HG02610 (cell line): ENCODE results near the gene ERGIC1.

ENCODE experiments used
- ATAC-seq: cut with Tn5 transposase; IDR thresholded peaks from one replicate; pipeline ENCODE4 v1.9.1; 2021; ENCODE audit warnings: mild to moderate bottlenecking, moderate library complexity; ENCODE audit not compliant: unreplicated experiment

The ERGIC1 gene

GRCh38 chr5:172827841-172828240 lies 6.2 kb upstream of the ERGIC1 start:
- ATAC-seq, result no peak

GRCh38 chr5:172828911-172829431 lies 5.1 kb upstream of the ERGIC1 start:
- ATAC-seq, result no peak

- no peak for ATAC-seq
These were observed 3.7 kb upstream of the ERGIC1 start for GRCh38 chr5:172830275-172830799.

- no peak for ATAC-seq
These were observed 3.0 kb upstream of the ERGIC1 start for GRCh38 chr5:172830876-172831662.

GRCh38 chr5:172832383-172833315 lies 1.4 kb upstream of the ERGIC1 start:
- ATAC-seq, result no peak

- no peak for ATAC-seq
These were observed 722 bp upstream of the ERGIC1 start for GRCh38 chr5:172833372-172833685.

- ATAC-seq, result peak; percentile 19
These were observed 601 bp downstream of the ERGIC1 start for GRCh38 chr5:172834415-172835289.

GRCh38 chr5:172835290-172835993 lies 1.4 kb downstream of the ERGIC1 start:
- no peak for ATAC-seq

- no peak for ATAC-seq
These were observed 1.9 kb downstream of the ERGIC1 start for GRCh38 chr5:172835994-172836356.

- ATAC-seq, result peak; percentile 67
These were observed 3.6 kb downstream of the ERGIC1 start for GRCh38 chr5:172837640-172838039.

- no peak for ATAC-seq
These were observed 4.3 kb downstream of the ERGIC1 start for GRCh38 chr5:172838151-172838875.

GRCh38 chr5:172839669-172840431 lies 5.8 kb downstream of the ERGIC1 start:
- no peak for ATAC-seq

- ATAC-seq, result no peak
These were observed 6.5 kb downstream of the ERGIC1 start for GRCh38 chr5:172840432-172841154.

- no peak for ATAC-seq
These were observed 7.2 kb downstream of the ERGIC1 start for GRCh38 chr5:172841256-172841655.

- no peak for ATAC-seq
These were observed 9.9 kb downstream of the ERGIC1 start for GRCh38 chr5:172843825-172844576.

GRCh38 chr5:172844577-172844838 lies 10.5 kb downstream of the ERGIC1 start:
- no peak for ATAC-seq

GRCh38 chr5:172845154-172845553 lies 11.1 kb downstream of the ERGIC1 start:
- no peak for ATAC-seq

- ATAC-seq, result no peak
These were observed 11.5 kb downstream of the ERGIC1 start for GRCh38 chr5:172845576-172845975.
